Stimulated activated CD8-positive, alpha-beta memory T cell treated with anti-CD3 and anti-CD28 coated beads, Interleukin-4, amount 100 ng/mL, for 4 hours (primary cell): ENCODE results near the gene OSBPL2.

Experiments
- DNase-seq, 2 donors: peaks; one replicate each; pipeline ENCODE4 v3.0.0-alpha.2; 2020; ENCODE audit warnings: low read depth in 2 of 2, low spot score in 1 of 2

OSBPL2 gene

DNA sequence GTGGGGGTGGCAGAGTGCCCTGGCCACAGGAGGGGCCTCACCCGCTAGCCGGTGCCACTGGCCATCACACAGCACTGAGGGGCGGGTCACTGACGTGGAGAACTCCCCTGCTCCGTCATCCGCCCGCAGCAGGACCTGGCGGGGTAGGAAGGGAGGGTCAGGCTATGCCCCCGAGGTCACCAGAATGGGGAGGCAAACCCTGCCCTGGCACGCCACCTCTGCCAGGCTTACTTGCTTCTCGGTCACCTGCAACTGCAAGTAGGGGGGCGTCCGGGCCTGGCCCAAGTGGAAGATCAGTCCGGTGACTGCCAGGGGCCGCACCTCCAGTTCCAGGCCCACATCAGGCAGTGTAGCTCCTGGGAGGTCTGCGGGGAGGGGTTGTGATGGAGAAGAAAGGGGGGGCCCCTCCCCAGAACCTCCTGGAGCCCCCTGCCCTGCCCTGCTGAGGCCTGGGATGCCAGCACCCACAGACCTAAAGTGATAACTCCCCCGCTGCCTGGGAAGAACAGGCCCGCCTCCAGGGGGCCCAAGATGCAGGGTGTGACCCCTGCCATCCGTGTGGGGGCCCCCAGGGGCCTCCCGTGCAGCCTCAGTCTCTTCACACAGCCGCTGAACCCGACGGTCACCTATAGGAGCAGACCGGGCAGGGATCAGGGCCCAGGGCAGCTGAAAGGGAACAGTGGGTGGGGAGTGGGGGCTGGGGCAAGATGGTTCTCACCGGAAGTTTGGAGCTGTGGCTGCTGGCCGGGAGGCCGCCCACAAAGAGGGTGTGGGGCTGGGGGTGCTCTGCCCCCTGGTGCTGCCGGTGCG, 71.8 kb downstream of the OSBPL2 start:
- no peak for DNase-seq

DNA sequence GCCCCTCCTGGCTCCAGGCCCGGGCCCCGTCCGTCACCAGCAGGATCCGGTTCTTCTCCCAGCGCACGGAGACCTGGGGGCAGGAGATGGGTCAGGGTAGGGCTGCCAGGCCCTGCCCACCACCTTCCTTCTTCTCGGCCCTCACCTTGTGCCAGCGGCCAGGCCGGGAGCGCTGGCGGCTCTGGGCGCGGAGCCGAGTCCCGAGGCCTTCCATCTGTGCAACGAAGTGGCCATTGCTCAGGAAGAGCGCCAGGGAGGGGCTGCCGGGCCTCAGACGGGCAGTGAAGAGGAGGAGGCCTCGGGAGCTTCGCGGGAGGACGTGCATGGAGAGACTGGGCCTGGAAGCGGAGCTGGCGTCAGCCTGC, 72.4 kb downstream of the OSBPL2 start:
- DNase-seq: no peak

DNA sequence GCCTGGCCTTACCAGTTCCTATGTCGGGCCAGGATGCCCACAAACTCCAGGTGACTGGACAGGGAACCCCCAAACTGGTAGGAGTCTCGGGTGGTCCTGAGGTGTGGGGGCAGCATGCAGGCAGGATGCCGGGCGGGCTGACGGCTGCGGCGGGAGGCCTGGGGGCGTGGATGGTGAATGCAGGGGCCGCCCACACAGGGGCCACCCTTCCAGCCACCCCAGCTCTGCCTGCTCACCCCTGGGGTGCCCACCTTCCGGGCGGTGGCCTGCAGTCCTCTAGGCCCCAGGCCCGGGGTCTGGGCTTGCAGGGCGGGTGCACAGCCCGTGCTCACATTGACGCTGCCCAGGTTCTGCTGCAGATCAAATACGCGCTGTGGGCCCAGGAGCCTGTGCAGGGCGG, 72.8 kb downstream of the OSBPL2 start:
- DNase-seq: no peak

DNA sequence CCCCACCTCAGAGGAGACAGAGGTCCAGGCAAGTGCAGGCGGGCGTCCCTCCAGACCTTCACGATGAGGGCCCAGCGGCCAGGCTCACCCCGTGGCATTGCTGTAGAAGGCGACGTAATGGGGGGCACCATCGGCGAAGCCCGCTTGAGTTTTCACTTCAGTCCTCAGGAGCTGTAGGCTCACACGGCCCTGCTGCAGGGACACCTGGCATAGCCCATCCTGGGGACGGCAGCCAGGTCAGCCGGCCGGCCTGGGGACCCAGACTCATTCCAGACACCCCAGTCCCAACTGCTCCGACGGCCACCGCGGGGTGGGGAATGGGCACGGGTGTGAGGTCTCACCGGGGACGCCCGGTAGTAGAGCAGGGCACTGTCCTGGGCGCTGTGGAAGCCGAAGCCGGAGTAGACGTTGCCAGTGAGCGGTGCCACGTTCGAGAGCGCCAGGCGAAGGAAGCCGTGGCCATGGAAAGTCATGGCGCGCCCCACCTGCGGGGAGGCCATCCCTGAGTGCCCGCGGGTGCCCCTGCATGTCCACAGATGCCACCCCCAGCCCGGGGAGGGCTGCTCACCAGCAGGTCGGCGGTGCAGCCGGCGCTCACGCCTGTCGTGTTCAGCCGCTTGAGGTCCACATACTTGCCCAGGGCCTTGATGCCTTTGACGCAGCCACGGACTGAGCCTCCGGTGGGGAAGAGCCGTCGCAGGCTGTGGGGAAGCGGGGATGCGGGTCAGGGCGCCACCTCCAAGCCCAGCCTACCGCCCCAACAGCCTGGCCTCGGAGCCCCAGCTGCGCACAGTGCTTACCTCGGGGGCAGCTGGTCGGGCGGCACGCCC, 73.7 kb downstream of the OSBPL2 start:
- no peak for DNase-seq

DNA sequence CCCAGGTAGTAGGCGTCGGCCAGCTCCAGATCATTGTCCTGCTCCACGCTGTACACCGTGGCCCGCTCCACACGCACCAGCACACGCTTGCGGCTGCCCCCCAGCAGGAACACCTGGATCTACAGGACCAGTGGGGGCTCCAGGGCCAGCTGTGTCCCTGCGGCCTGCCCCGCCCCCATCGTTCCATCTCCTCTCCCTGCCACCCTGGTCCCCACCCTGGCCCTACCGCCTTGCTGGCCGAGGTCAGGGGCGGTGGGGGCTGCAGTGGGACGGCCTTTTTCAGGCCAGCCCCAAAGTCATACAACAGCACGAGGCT, 74.3 kb downstream of the OSBPL2 start:
- DNase-seq: no peak

DNA sequence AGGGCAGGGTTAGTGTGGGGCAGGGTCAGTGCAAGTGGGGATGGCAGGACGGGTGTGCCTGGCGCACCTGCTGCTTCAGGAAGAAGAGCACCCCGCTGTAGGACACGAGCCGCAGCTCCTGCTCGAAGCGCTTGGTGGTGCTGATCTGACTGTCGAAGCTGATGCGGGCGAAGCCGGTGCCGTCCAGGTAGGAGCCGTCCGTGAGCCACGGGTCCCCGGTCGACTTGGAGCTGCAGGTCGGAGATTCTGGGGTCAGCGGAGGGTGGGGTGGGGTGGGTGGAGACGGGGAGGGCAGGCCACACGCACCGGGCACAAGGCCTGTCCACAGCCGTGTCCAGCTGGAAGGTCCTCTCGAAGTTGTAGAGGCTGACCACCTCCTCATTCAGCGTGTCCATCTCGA, 74.7 kb downstream of the OSBPL2 start:
- no peak for DNase-seq

DNA sequence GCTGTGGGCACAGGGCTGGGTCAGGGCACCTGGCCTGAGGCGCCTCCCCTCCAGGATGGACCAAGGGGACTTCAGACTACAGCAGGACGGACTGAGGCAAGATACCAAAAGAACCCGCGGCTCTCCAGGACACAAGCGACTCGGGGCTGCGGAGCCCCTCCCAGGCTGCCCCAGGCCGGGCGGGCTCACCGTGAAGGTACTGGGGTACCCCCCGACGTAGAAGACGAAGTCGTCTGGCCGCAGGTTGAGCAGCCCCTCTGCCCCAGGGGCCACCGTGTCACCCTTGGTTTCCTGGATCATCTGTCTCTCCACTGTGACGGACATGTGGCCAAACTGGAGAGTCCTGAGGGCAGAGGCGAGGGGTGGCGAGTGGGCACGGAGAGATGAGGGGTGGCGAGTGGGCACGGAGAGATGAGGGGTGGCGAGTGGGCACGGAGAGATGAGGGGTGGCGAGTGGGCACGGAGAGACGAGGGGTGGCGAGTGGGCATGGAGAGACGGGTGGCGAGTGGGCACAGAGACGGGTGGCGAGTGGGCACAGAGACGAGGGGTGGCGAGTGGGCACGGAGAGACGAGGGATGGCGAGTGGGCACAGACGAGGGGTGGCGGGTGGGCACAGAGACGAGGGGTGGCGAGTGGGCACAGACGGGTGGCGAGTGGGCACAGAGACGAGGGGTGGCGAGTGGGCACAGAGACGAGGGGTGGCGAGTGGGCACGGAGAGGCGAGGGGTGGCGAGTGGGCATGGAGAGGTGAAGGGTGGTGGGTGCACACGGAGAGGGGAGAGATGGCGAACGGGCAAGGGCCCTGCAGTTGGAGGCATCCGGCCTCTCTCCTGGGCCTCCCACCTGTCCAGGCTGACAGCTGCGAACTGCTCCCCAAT, 75.4 kb downstream of the OSBPL2 start:
- no peak for DNase-seq

DNA sequence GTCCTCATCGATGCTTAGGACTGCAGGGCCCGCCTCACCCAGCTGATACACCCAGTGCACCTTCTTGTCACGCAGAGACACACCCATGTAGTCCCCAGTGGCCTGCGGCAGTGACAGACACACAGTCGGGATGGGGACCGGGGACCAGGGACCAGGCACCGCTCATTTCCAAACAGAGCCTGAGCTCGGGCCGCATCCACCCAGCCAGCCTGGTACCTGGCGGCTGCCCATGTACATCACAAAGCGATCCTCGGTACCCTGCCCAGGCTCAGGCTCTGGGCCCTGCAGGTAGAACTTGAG, 76.0 kb downstream of the OSBPL2 start:
- no peak for DNase-seq

DNA sequence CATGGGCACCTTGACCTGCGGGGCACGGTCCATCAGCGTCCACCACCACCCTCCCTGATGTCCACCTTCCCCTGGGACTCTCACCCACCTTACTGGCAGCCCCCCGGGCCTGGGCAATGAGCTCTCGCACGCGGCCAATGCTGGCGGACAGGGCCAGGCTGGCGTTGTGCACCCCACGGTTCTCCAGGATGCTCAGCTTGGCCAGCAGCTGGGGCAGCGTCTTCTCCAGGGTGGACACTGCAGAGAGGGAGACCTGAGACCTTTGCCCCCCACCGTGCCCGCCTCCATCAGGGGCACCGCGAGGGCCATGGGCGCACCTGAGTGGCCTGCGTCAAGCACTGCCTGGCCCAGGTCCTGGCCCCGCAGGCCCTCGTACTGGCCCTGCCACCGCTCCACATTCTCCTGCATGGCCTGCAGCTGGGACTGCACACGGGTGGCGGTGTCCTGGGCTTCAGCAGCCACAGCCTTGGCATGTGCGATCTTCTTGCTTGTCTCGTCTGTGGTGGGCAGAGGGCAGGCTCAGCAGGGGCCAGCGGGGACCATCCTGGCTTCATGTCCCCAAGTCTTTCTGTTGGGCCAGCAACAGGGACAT, 76.5 kb downstream of the OSBPL2 start:
- DNase-seq: no peak

DNA sequence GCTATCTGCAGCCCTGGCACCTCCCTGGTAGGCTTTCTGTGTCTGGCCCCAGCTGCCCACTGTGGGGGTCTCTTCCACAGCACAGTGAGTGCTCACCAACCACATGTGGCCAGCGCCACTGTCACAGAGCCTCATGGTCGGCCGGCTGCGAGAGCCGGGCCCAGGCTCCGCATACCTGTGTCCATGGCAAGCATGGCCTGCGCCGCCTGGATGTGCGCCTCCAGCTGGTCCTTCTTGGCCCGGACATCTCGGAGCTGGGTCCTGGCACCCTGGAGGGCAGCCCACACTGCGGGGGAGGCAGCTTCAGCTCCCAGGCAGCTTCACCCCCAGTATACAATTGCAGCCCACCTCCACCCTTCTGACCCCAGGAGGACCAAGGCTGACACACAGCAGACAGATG, 77.5 kb downstream of the OSBPL2 start:
- DNase-seq: no peak

DNA sequence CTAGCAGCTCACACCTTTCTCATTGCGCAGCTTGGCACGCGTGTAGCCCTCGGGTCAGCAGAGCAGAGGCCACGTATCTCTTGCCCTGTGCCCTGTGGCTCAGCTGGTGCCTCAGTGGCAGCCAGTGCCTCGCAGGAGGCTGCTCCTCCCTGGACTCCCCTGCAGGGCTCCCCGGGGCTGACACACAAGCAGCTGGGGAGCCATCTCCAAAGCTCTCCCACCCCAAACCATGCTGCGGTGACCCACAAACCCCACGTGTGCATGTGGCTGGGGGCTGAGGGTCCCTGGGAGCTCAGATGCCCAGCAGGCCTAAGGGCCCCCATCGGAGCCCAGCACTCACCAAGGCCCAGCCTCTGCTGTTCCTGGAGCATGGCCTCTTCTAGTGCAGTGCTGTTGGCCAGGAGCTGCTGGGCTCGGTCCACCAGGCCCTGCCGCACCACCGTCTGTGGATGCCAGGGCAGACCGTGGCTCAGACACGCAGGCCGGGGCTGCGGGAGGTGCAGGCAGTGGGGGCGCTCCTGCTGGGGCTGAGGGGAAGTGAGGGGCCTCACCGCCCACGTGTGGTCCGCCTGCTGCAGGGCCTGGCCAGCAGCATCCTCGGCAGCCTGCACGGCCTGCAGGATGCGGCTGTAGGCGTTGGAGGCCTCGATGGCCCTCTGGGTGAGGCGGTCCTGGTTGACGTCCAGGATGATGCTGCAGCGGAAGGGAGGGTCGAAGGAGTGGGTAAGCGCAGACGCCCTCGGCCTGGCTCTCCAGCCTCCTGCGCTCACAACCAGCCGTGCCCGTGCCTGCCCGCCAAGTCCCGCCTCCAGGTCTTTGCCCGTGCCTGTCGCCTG, 78.2 kb downstream of the OSBPL2 start:
- no peak for DNase-seq

DNA sequence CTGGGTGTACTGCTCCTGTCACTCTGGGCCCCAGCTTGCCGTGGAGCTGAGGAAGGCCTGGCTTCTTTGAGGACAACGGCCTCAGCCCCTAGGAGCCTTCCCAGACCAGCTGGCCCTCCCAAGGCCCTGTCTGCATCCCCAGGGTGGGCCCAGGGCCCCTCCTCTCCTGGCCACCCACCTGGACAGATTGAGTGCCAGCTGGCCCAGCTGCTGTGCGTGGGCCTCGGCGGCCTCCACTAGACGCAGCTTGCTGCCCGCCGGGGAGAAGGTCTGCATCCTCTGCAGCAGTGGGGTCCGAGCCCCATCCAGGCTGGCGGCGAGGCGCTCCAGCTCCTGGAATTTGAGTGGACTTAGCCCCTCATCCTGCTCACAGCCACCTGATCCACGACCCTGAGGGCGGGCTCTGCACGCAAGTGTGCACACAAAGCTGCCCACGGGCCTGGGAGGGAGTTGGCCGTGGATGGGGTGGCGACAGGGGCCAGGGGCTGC, 78.9 kb downstream of the OSBPL2 start:
- no peak for DNase-seq

DNA sequence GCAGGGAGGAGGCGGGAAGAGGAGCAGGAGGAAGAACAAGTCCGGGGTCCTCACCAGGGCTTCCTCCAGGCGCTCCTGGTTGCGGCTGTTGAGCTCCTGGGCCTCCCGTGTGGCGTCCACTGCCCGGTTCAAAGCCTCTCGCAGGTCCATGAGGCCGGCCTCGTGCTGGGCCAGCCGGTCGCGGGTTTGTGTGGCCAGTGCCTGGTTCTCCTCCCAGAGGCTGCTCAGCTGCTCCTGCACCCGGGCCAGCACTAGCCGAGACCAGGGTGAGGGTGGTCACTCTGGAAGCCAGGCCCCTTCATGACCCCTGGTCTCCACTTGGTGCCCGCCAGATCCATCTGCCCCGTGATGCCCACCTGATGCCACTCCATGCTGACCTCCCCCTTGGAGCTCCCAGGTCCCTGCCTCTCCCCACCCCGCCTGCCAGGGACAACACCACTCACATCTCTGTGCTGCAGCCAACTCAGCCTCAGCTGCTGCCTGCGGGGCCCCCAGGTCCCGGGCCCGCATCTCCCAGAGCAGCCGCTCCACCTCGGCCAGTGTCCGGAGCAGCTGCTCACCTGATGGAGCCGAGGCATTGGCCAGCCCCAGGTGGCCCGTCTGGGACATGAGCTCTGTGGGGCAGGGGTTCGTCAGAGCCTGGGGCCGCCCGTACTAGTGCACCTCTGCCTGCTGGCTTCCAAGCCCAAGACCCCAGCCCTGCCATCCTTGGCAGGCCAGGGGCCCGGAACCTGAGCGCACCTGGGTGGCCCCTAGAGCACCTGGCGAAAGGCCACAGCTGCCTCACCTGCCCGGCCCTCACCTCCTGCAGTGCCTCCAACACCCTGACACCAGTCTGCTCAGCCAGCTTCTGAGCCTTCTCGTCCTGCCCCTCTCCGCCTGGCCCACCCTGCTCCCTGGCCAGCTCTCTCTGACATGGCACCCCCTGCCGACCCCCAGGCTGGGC, 80.4 kb downstream of the OSBPL2 start:
- no peak for DNase-seq

DNA sequence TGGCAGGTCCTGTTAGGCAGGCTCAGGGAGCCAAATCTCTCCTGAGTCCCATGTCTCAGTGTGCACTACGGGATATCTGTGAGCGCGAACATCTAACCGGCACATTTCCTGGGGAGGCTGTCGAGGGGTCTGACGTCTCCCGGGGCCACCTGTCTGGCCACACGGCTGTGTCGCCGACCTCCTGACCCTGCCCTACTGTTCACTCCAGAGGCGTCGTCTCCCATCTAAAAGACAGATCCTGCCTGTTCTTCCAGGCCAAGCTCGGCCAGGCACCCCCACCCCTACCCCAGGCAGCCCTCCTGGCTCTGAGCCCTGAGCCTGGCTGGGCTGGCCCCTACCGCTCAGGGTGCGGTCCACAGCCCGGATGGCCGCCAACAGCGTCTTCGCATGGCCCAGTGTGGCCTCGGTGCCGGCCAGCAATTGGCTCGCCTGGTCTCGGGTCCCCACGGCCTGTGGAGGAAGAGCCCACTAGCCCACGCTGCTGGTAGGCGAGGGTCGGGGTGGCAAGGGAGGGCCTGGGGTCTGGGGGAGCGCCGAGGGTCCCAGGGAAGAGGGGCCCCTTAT, 81.1 kb downstream of the OSBPL2 start:
- DNase-seq: no peak

DNA sequence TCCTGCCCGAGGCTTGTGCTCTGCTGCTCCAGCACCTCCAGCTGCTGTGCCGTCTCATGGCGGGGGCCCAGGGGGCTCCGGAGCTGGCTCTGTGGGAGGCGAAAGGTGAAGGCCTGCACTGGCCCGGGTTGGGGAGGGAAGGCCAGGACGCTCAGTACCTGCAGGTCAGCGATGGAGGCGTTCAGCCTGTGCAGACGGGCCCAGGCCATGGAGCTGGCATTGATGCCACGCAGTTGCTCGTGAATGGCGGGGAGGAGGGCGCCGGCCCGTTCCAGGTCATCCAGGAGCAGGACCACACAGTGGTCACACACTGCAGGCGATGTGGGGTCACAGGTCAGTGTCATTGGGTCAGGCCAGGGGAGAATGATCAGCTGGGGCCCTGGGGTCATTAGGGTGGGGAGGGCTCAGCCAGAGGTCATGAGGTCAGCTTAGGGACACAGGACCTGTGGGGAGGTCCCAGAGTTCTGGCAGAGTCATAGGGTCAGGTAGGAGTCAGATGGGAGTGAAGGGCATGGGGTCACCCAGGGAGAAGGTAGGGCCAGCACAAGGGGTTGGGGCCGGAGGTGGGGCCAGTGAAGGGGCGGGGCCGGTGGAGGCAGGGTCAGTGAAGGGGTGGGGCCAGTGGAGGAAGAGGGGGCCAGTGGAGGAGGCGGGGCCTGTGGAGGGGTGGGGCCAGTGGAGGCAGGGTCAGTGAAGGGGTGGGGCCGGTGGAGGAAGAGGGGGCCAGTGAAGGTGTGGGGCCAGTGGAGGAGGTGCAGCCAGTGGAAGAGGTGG, 82.4 kb downstream of the OSBPL2 start:
- DNase-seq: no peak

DNA sequence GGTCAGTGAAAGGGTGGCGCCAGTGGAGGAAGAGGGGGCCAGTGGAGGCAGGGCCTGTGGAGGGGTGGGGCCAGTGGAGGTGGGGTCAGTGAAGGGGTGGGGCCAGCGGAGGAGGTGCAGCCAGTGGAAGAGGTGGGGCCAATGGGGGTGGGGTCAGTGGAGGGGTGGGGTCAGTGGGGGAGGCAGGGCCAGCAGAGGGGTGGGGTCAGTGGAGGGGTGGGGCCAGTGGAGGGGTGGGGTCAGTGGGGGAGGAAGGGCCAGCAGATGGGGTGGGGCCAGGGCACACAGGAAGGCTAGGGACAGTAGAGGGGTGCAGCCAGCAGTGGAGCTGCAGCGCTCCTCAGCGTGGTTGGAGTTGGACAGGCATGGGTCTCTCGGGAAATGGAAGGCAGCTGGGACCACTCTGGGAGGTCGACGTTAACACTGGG, 83.2 kb downstream of the OSBPL2 start:
- DNase-seq: no peak

DNA sequence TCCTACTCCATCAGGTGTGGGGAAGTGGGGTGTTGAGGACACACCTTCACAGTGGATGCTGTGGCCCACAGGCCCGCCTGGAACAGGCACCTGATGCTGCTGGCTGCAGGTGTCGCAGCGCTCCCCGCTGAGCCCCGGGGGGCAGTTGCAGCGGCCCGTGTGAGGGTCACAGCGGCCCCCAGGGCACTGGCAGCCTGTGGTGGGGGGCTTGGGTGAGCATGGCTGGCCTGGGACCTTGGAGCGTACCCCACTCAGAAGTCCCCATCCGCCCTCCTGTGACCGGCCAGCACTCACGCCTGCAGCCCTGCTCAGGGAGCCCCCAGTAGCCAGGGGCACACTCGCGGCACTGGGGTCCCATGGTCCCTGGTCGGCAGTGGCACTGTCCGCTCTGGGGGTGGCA, 83.7 kb downstream of the OSBPL2 start:
- DNase-seq: no peak

DNA sequence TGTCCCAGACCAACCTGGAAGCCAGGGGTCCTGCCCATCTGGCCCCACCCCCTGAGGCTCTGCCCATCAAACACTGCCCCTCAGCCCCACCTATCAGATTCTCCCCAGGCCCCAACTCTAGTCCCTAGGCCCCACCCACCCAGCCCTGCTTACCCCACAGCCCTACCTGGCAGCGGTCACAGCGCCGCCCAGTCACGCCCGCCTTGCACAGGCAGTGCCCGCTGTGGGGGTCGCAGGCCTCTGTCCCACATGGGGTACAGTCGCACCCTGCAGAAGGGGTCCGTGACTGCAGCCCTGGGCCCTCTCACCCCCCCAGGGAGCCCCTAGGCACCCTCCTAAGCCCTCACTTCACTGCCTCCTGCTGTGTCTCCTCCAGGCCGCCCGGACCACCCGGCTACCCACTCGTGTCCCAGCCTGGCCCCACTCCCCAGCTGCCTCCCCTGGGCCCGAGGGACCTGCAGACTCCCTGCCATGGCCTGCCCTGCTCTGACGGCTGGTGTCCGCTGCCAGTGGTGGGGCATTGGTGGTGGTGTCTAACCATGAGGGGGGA, 84.2 kb downstream of the OSBPL2 start:
- no peak for DNase-seq
